GM23338 (cell line): ENCODE data around the gene ANKFN1. TPM values are rescaled to one million over a fixed set of nuclear protein-coding genes. Genes with fewer than 3 reads are reported as not detected.

Source experiments
- ATAC-seq: fragments of 200-7000 bp; cut with Tn5 transposase; 3 replicates; pipeline ENCODE4 v1.9.1; 2020
- DNase-seq: peaks from one replicate; pipeline ENCODE4 v3.0.0-alpha.2; 2015; ENCODE audit warnings: low spot score
- H2AFZ ChIP-seq: fragments of 200-600 bp; sonication (generic); 2 replicates; pipeline ENCODE4 v1.8.0; 2016; ENCODE audit warnings: antibody characterized with exemption, mild to moderate bottlenecking, moderate library complexity
- H3F3A ChIP-seq: fragments of 200-600 bp; sonication (generic); replicated peaks from 2 replicates; pipeline ENCODE4 v1.8.0; 2017; ENCODE audit warnings: antibody characterized with exemption, mixed run types, low read depth
- H3K27ac ChIP-seq: fragments of 200-600 bp; sonication (generic); 2 replicates; pipeline ENCODE4 v1.6.1; 2016; ENCODE audit warnings: low read depth
- H3K27me3 ChIP-seq: fragments of 200-600 bp; sonication (generic); 2 replicates; pipeline ENCODE4 v1.8.0; 2016; ENCODE audit warnings: mild to moderate bottlenecking, mixed run types, moderate library complexity; ENCODE audit not compliant: insufficient read depth
- H3K36me3 ChIP-seq: fragments of 200-600 bp; sonication (generic); 2 replicates; pipeline ENCODE4 v1.8.0; 2016; ENCODE audit warnings: mild to moderate bottlenecking; ENCODE audit not compliant: insufficient read depth
- H3K4me1 ChIP-seq: fragments of 200-600 bp; sonication (generic); 2 replicates; pipeline ENCODE4 v1.8.0; 2016; ENCODE audit warnings: mild to moderate bottlenecking, moderate library complexity; ENCODE audit not compliant: insufficient read depth
- H3K4me2 ChIP-seq: fragments of 200-600 bp; sonication (generic); 2 replicates; pipeline ENCODE4 v1.7.1; 2017; ENCODE audit warnings: mixed run types
- H3K4me3 ChIP-seq: fragments of 200-600 bp; sonication (generic); 2 replicates; pipeline ENCODE4 v1.6.1; 2016; ENCODE audit warnings: mixed run types
- H3K79me2 ChIP-seq: fragments of 200-600 bp; sonication (generic); replicated peaks from 2 replicates; pipeline ENCODE4 v1.8.0; 2017; ENCODE audit warnings: mild to moderate bottlenecking; ENCODE audit not compliant: insufficient read depth
- H3K9me2 ChIP-seq: fragments of 200-600 bp; sonication (generic); 2 replicates; pipeline ENCODE4 v1.8.0; 2017; ENCODE audit not compliant: insufficient read depth
- H4K20me1 ChIP-seq: fragments of 200-600 bp; sonication (generic); replicated peaks from 2 replicates; pipeline ENCODE4 v1.8.0; 2017; ENCODE audit warnings: mild to moderate bottlenecking; ENCODE audit not compliant: insufficient read depth
- H3K27ac Mint-ChIP-seq: 2 replicates; pipeline ENCODE4 v1.8.0; 2020; ENCODE audit warnings: inconsistent platforms, mild to moderate bottlenecking, moderate library complexity, mixed read lengths
- H3K27me3 Mint-ChIP-seq: 3 replicates; pipeline ENCODE4 v1.8.0; 2022; ENCODE audit warnings: low read depth, mild to moderate bottlenecking, moderate library complexity, mixed read lengths, inconsistent platforms; ENCODE audit not compliant: insufficient read depth, poor library complexity
- H3K36me3 Mint-ChIP-seq: 3 replicates; pipeline ENCODE4 v1.8.0; 2021; ENCODE audit warnings: low read depth, mild to moderate bottlenecking, inconsistent platforms, moderate library complexity, mixed read lengths
- H3K4me1 Mint-ChIP-seq: 3 replicates; pipeline ENCODE4 v1.8.0; 2020; ENCODE audit warnings: mild to moderate bottlenecking, inconsistent platforms, mixed read lengths
- H3K4me3 Mint-ChIP-seq: 3 replicates; pipeline ENCODE4 v1.8.0; 2021; ENCODE audit warnings: moderate library complexity, mild to moderate bottlenecking, inconsistent platforms, mixed read lengths
- H3K9me3 Mint-ChIP-seq: 3 replicates; pipeline ENCODE4 v1.8.0; 2020; ENCODE audit warnings: moderate library complexity, mild to moderate bottlenecking, inconsistent platforms, mixed read lengths
- CREB1 ChIP-seq: fragments of 250-450 bp; sonication (Bioruptor Pico); IDR thresholded peaks from 2 replicates; pipeline ENCODE4 v1.5.0; 2020; ENCODE audit warnings: low read depth, mild to moderate bottlenecking, moderate library complexity
- EZH2 ChIP-seq: fragments of 200-600 bp; sonication (generic); IDR thresholded peaks from one replicate; pipeline ENCODE4 v1.8.0; 2017; ENCODE audit warnings: antibody characterized with exemption, mild to moderate bottlenecking, low read depth; ENCODE audit not compliant: unreplicated experiment
- JUNB ChIP-seq: IDR thresholded peaks from one replicate; pipeline ENCODE4 v1.6.1; 2016; ENCODE audit warnings: antibody characterized with exemption; ENCODE audit not compliant: unreplicated experiment
- STAT1 ChIP-seq: IDR thresholded peaks from one replicate; pipeline ENCODE4 v1.6.1; 2016; ENCODE audit warnings: antibody characterized with exemption; ENCODE audit not compliant: unreplicated experiment
- ZNF114 ChIP-seq: fragments of 250-450 bp; sonication (Bioruptor Pico); IDR thresholded peaks from 2 replicates; pipeline ENCODE4 v1.5.0; 2020; ENCODE audit warnings: mild to moderate bottlenecking, moderate library complexity
- ZNF331 ChIP-seq: fragments of 250-450 bp; sonication (Bioruptor Pico); IDR thresholded peaks from 2 replicates; pipeline ENCODE4 v1.5.0; 2020; ENCODE audit warnings: low read depth, mild to moderate bottlenecking, moderate library complexity
- polyA plus RNA-seq: library from polyadenylated mRNA; unstranded; fragments of >200 nt; fragmentation: Nextera tagmentation; extraction: Ambion mirVana; gene quantifications from 2 replicates; pipeline ENCODE4 v1.2.1, GENCODE V29; 2016
- total RNA-seq: library from RNA; depleted of rRNA; stranded (reverse); fragments of >200 nt; shearing (Covaris generic); gene quantifications from 2 replicates; pipeline ENCODE4 v1.2.3, GENCODE V29; 2014
- TF ChIP-seq, protein P1 (sequence below): fragments of 250-450 bp; sonication (Bioruptor Pico); IDR thresholded peaks from 2 replicates; pipeline ENCODE4 v1.5.0; 2020; ENCODE audit warnings: mild to moderate bottlenecking, moderate library complexity
- TF ChIP-seq, protein P2 (sequence below): IDR thresholded peaks from one replicate; pipeline ENCODE4 v1.6.1; 2018; ENCODE audit warnings: antibody characterized with exemption; ENCODE audit not compliant: unreplicated experiment
- TF ChIP-seq, protein P3 (sequence below), 2 experiments: fragments of 200-600 bp in 1 of 2; sonication (generic) in 1 of 2; conservative IDR thresholded peaks; 2 replicates each; pipeline versions ENCODE4 v1.5.1 to v1.6.1; 2016 to 2017; ENCODE audit warnings: antibody characterized with exemption in 2 of 2, low read depth in 2 of 2, mild to moderate bottlenecking in 2 of 2, moderate library complexity in 1 of 2

Gene ANKFN1
- total and polyA plus RNA-seq, 2 experiments from 2014 or later, result not detected

- Histone ChIP-seq H3K4me3 (no peak overlapping the region), H3K4me1 (no peaks in the 10 kb centered on the region), H4K20me1 (no peaks in the 10 kb centered on the region), H3K79me2 (no peaks in the 10 kb centered on the region), H3F3A (no peaks in the 10 kb centered on the region), H3K4me2 (no peak overlapping the region), H3K36me3 (no peaks in the 10 kb centered on the region), H3K27ac (no peak overlapping the region), H3K9me2 (no peaks in the 10 kb centered on the region), H3K27me3 (no peaks in the 10 kb centered on the region), H2AFZ (no peak overlapping the region)
- Mint-ChIP-seq H3K27me3 (peaks cover 2% of the 10 kb centered on the region), H3K4me3 (no peak overlapping the region), H3K4me1 (no peaks in the 10 kb centered on the region), H3K27ac (no peak overlapping the region), H3K36me3 (no peaks in the 10 kb centered on the region), H3K9me3 (peaks cover 22% of the 10 kb centered on the region)
- DNase-seq, result no peak
- no peak for TF ChIP-seq ZNF114 (CRISPR knock-in tag)
- TF ChIP-seq, protein P1, sequence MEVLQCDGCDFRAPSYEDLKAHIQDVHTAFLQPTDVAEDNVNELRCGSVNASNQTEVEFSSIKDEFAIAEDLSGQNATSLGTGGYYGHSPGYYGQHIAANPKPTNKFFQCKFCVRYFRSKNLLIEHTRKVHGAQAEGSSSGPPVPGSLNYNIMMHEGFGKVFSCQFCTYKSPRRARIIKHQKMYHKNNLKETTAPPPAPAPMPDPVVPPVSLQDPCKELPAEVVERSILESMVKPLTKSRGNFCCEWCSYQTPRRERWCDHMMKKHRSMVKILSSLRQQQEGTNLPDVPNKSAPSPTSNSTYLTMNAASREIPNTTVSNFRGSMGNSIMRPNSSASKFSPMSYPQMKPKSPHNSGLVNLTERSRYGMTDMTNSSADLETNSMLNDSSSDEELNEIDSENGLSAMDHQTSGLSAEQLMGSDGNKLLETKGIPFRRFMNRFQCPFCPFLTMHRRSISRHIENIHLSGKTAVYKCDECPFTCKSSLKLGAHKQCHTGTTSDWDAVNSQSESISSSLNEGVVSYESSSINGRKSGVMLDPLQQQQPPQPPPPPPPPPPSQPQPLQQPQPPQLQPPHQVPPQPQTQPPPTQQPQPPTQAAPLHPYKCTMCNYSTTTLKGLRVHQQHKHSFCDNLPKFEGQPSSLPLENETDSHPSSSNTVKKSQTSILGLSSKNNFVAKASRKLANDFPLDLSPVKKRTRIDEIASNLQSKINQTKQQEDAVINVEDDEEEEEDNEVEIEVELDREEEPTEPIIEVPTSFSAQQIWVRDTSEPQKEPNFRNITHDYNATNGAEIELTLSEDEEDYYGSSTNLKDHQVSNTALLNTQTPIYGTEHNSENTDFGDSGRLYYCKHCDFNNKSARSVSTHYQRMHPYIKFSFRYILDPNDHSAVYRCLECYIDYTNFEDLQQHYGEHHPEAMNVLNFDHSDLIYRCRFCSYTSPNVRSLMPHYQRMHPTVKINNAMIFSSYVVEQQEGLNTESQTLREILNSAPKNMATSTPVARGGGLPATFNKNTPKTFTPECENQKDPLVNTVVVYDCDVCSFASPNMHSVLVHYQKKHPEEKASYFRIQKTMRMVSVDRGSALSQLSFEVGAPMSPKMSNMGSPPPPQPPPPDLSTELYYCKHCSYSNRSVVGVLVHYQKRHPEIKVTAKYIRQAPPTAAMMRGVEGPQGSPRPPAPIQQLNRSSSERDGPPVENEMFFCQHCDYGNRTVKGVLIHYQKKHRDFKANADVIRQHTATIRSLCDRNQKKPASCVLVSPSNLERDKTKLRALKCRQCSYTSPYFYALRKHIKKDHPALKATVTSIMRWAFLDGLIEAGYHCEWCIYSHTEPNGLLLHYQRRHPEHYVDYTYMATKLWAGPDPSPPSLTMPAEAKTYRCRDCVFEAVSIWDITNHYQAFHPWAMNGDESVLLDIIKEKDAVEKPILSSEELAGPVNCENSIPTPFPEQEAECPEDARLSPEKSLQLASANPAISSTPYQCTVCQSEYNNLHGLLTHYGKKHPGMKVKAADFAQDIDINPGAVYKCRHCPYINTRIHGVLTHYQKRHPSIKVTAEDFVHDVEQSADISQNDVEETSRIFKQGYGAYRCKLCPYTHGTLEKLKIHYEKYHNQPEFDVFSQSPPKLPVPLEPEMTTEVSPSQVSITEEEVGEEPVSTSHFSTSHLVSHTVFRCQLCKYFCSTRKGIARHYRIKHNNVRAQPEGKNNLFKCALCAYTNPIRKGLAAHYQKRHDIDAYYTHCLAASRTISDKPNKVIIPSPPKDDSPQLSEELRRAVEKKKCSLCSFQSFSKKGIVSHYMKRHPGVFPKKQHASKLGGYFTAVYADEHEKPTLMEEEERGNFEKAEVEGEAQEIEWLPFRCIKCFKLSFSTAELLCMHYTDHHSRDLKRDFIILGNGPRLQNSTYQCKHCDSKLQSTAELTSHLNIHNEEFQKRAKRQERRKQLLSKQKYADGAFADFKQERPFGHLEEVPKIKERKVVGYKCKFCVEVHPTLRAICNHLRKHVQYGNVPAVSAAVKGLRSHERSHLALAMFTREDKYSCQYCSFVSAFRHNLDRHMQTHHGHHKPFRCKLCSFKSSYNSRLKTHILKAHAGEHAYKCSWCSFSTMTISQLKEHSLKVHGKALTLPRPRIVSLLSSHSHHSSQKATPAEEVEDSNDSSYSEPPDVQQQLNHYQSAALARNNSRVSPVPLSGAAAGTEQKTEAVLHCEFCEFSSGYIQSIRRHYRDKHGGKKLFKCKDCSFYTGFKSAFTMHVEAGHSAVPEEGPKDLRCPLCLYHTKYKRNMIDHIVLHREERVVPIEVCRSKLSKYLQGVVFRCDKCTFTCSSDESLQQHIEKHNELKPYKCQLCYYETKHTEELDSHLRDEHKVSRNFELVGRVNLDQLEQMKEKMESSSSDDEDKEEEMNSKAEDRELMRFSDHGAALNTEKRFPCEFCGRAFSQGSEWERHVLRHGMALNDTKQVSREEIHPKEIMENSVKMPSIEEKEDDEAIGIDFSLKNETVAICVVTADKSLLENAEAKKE (CRISPR knock-in tag), result no peak
- no peak for TF ChIP-seq STAT1
- TF ChIP-seq EZH2, result no peak
- TF ChIP-seq, protein P2, sequence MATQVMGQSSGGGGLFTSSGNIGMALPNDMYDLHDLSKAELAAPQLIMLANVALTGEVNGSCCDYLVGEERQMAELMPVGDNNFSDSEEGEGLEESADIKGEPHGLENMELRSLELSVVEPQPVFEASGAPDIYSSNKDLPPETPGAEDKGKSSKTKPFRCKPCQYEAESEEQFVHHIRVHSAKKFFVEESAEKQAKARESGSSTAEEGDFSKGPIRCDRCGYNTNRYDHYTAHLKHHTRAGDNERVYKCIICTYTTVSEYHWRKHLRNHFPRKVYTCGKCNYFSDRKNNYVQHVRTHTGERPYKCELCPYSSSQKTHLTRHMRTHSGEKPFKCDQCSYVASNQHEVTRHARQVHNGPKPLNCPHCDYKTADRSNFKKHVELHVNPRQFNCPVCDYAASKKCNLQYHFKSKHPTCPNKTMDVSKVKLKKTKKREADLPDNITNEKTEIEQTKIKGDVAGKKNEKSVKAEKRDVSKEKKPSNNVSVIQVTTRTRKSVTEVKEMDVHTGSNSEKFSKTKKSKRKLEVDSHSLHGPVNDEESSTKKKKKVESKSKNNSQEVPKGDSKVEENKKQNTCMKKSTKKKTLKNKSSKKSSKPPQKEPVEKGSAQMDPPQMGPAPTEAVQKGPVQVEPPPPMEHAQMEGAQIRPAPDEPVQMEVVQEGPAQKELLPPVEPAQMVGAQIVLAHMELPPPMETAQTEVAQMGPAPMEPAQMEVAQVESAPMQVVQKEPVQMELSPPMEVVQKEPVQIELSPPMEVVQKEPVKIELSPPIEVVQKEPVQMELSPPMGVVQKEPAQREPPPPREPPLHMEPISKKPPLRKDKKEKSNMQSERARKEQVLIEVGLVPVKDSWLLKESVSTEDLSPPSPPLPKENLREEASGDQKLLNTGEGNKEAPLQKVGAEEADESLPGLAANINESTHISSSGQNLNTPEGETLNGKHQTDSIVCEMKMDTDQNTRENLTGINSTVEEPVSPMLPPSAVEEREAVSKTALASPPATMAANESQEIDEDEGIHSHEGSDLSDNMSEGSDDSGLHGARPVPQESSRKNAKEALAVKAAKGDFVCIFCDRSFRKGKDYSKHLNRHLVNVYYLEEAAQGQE, result no peak
- TF ChIP-seq CREB1 (CRISPR knock-in tag), result no peak
- TF ChIP-seq, protein P3, sequence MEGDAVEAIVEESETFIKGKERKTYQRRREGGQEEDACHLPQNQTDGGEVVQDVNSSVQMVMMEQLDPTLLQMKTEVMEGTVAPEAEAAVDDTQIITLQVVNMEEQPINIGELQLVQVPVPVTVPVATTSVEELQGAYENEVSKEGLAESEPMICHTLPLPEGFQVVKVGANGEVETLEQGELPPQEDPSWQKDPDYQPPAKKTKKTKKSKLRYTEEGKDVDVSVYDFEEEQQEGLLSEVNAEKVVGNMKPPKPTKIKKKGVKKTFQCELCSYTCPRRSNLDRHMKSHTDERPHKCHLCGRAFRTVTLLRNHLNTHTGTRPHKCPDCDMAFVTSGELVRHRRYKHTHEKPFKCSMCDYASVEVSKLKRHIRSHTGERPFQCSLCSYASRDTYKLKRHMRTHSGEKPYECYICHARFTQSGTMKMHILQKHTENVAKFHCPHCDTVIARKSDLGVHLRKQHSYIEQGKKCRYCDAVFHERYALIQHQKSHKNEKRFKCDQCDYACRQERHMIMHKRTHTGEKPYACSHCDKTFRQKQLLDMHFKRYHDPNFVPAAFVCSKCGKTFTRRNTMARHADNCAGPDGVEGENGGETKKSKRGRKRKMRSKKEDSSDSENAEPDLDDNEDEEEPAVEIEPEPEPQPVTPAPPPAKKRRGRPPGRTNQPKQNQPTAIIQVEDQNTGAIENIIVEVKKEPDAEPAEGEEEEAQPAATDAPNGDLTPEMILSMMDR (conservative IDR thresholded peaks at IDR 0.05; ENCODE audit: low read depth in 2 of 2), result no peak
- TF ChIP-seq JUNB, result no peak
- TF ChIP-seq ZNF331, result no peak
- no peak for ATAC-seq
Observed at GRCh38 chr17:56389356-56389755, 236.1 kb downstream of the ANKFN1 start.
